ENCODE results near the gene NACC2.
A peak's percentile ranks its signal among the peaks of the same experiment; 100 is the strongest.

NACC2 gene

GRCh38 chr9:136051837-136052471, 43.1 kb downstream of the NACC2 start:
- peak overlapping the region; percentile 45 for H3K4me3 ChIP-seq (replicated peaks; ENCODE audit: low read depth, low read length)

DNA sequence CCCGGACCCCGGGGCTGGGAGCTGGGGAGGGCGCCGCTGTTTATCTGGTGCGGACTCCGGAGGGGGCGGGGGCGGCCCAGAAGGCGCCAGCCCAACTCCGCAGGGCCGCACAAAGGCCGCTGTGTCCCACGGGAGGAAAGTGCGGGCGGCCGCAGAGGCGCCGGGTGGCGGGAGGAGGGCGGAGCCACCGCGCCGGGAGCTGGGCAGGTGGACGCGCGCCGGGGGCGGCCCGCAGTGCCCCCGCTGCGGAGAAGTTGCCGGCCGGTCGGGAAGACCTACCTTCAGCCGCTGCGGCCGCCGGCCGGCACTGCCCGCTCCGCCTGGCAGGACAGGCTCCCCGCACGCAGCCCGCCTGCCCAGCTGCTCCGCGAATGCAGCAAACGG, 43.6 kb downstream of the NACC2 start:
- H3K4me3 ChIP-seq (replicated peaks; ENCODE audit: low read depth, low read length): peak overlapping the region; percentile 45
- TF ChIP-seq, protein P1, sequence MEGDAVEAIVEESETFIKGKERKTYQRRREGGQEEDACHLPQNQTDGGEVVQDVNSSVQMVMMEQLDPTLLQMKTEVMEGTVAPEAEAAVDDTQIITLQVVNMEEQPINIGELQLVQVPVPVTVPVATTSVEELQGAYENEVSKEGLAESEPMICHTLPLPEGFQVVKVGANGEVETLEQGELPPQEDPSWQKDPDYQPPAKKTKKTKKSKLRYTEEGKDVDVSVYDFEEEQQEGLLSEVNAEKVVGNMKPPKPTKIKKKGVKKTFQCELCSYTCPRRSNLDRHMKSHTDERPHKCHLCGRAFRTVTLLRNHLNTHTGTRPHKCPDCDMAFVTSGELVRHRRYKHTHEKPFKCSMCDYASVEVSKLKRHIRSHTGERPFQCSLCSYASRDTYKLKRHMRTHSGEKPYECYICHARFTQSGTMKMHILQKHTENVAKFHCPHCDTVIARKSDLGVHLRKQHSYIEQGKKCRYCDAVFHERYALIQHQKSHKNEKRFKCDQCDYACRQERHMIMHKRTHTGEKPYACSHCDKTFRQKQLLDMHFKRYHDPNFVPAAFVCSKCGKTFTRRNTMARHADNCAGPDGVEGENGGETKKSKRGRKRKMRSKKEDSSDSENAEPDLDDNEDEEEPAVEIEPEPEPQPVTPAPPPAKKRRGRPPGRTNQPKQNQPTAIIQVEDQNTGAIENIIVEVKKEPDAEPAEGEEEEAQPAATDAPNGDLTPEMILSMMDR (IDR thresholded peaks at IDR 0.05; ENCODE audit: low read depth, low read length, missing control alignments): no peak
- DNase-seq (ENCODE audit: extremely low read depth, low read depth): no peak

More at GRCh38 chr9:136051837-136052471, 43.1 kb downstream of the NACC2 start:
- peak; percentile 81 for DNase-seq (ENCODE audit: extremely low read depth, low read depth)
- TF ChIP-seq, protein P1 (IDR thresholded peaks at IDR 0.05; ENCODE audit: low read depth, low read length, missing control alignments): no peak

DNA sequence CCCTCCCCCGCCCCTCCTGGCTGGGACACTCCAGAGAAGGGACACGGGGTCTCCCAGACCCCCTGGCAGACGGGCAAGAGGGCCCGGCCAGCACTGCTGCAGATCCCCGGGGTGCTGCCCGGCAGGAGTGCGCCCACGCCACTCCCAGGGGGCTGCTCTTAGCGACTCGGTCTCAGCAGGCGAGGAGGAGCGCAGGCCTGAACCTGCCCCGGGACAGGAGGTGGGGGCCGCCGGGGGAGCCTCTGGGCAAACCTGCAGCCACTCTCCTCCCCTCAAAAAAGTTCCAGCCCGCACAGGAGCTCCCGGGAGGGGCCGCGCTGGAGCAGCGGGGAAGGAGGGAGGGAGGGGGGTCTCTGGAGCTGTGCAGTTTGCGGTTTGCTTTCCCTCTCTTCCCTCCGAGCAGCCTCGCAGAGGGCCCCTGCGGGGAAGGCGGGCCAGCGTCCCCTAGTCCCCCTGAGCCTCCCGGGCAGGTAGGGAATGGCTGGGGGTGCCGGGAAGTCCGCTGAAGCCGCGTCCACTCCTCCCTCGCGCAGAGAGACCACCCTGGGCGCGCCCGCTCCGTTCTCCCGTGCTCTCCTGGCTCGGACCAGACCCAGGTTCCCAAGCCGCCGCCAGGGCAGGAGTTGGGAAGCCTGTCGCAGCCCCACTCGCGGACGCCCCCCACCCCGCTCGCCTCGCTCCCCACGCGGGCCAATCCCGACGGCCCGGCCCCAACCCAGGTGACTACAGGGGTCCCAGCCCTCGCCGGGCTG, 44.2 kb downstream of the NACC2 start:
- H3K4me3 ChIP-seq (replicated peaks; ENCODE audit: low read depth, low read length): peak overlapping the region; percentile 45
- TF ChIP-seq, protein P1 (IDR thresholded peaks at IDR 0.05; ENCODE audit: low read depth, low read length, missing control alignments): no peak
- no peak for DNase-seq (ENCODE audit: extremely low read depth, low read depth)

- DNase-seq (ENCODE audit: extremely low read depth, low read depth): no peak
- no peak overlapping the region for H3K4me3 ChIP-seq (replicated peaks; ENCODE audit: low read depth, low read length)
- TF ChIP-seq, protein P1 (IDR thresholded peaks at IDR 0.05; ENCODE audit: low read depth, low read length, missing control alignments): no peak
These were observed 44.8 kb downstream of the NACC2 start for GRCh38 chr9:136050266-136050700.

GRCh38 chr9:136049491-136050265, 45.4 kb downstream of the NACC2 start:
- no peak overlapping the region for H3K4me3 ChIP-seq (replicated peaks; ENCODE audit: low read depth, low read length)
- DNase-seq (ENCODE audit: extremely low read depth, low read depth): no peak
- TF ChIP-seq, protein P1 (IDR thresholded peaks at IDR 0.05; ENCODE audit: low read depth, low read length, missing control alignments): no peak

DNA sequence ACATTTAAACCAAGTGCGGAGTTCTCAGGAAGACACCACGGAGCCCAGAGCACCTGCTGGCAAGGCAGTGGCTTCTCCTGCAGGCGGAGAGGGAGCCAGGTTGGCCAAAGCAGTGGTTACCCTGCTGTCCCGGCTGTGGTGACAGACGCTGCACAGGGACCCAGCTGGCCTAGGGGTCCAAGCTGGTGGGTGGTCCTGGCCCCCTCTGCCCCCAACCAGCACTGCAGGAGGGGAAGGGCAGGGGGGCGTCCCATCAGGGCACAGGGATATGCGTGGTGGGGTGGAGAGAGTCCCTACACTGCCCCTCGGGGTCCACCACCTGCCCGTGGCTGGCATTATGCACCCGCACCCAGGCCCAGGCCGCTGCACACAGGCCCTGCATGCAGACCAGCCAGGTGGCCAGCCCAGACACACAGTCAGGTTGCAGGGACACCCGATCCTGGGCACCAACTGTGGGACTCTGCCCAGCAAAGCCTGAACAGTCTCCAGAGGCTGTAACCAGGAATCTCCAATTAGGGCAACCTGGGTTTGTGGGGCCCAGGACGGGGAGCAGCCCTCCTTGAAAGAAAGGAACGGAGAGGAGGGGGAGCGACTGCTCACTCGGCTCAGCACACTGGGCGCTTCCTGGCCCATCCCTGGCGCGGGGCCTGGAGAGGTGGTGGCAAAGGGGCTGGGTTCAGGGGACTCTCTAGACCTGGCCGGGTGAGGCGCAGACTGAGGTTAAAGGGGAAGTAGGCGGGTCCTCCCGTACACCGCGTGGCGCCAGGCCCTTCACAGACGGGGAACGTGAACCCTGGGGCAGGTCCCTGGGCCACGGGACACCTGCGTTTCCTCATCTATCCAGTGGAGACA, 46.3 kb downstream of the NACC2 start:
- TF ChIP-seq, protein P1 (IDR thresholded peaks at IDR 0.05; ENCODE audit: low read depth, low read length, missing control alignments): no peak
- H3K4me3 ChIP-seq (replicated peaks; ENCODE audit: low read depth, low read length): no peak overlapping the region
- DNase-seq (ENCODE audit: extremely low read depth, low read depth): no peak
